HEK293 (cell line): ENCODE results near the gene FA2H.

ENCODE experiments used
- CTCF ChIP-seq: fragments of 450-650 bp; formaldehyde crosslinking; IDR thresholded peaks from 2 replicates; pipeline ENCODE4 v1.5.1; 2016; ENCODE audit warnings: missing biosample characterization, missing genetic modification characterization
- ZNF629 ChIP-seq: fragments of 450-650 bp; formaldehyde crosslinking; IDR thresholded peaks from 2 replicates; pipeline ENCODE4 v1.5.1; 2017; ENCODE audit warnings: missing biosample characterization, missing genetic modification characterization

GRCh38 chr16:74699666-74700065, 75.0 kb downstream of the FA2H start:
- TF ChIP-seq CTCF = no peak
- TF ChIP-seq ZNF629 (tag by site-specific recombination) = no peak
